Neutrophil (primary cell): ENCODE results near the gene BACH2.
"Not testable (repeated sequence)": the region's sequence is repeated elsewhere in the genome, so short reads cannot be mapped to it uniquely, and the experiment has no call there.

Source experiments
- H3K27ac ChIP-seq: fragments of 200-600 bp; sonication (generic); 2 replicates; pipeline ENCODE4 v1.5.1; 2016; ENCODE audit warnings: mild to moderate bottlenecking, moderate library complexity
- H3K27me3 ChIP-seq: fragments of 200-600 bp; sonication (generic); 2 replicates; pipeline ENCODE4 v1.6.0; 2016; ENCODE audit warnings: mild to moderate bottlenecking
- H3K36me3 ChIP-seq: fragments of 200-600 bp; sonication (generic); 2 replicates; pipeline ENCODE4 v1.5.1; 2017
- H3K4me1 ChIP-seq, 2 experiments: fragments of 200-600 bp in 1 of 2; sonication (generic) in 1 of 2; 1 replicate in 1 of 2; 2 replicates in 1 of 2; pipeline versions ENCODE4 v1.5.1 to v1.6.1; 2013 to 2016; ENCODE audit warnings: low read depth in 1 of 2, low read length in 1 of 2, mild to moderate bottlenecking in 1 of 2, moderate library complexity in 1 of 2; ENCODE audit not compliant: control insufficient read depth in 1 of 2, insufficient read depth in 1 of 2
- H3K4me3 ChIP-seq, 2 experiments: fragments of 200-600 bp in 1 of 2; sonication (generic) in 1 of 2; 1 replicate in 1 of 2; 2 replicates in 1 of 2; pipeline ENCODE4 v1.5.1; 2013 to 2016; ENCODE audit warnings: low read depth in 1 of 2, low read length in 1 of 2, mild to moderate bottlenecking in 1 of 2, moderate library complexity in 1 of 2
- H3K9me3 ChIP-seq: fragments of 200-600 bp; sonication (generic); 2 replicates; pipeline ENCODE4 v1.5.1; 2016
- CTCF ChIP-seq: fragments of 200-600 bp; sonication (generic); IDR thresholded peaks from 2 replicates; pipeline ENCODE4 v1.5.1; 2016; ENCODE audit warnings: antibody characterized with exemption

BACH2 gene

GRCh38 chr6:90296341-90297114 is at the start of gene BACH2:
BACH2 (minus strand) TSS chr6:90296843; CDS start chr6:90008844, 287,999 bp downstream.
- peak; percentile 10 for TF ChIP-seq CTCF

DNA sequence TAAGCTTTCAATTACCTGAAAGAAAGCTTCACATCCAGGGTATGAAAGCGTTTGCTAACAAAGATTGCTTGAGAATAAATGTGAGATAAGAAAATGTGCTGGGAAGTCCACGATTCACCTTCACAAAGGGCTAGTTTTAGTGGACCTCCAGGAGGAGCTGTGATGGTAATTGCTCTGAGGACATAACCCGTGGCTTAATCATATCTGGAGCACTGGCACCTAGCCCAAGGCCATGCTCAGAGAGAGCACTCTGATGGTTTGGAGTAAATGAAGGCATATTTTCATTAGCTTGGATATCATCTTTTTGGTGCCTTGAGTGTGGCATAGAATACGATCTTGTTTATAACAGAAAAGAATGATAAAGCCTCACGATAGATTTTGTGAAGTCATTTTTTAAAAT is 46.9 kb upstream of the BACH2 start:
- Histone ChIP-seq H3K27me3 (peaks cover 30% of the 10 kb centered on the region), H3K27ac (no peak overlapping the region), H3K4me1 (no peaks in the 10 kb centered on the region), H3K9me3 (no peaks in the 10 kb centered on the region), H3K36me3 (no peaks in the 10 kb centered on the region), H3K4me3 (no peak overlapping the region)
- TF ChIP-seq CTCF, result no peak

More at GRCh38 chr6:90296341-90297114, at the start of gene BACH2:
- Histone ChIP-seq H3K27me3 (peaks cover 99% of the 10 kb centered on the region), H3K27ac (no peak within 1 kb of the TSS), H3K9me3 (no peaks in the 10 kb centered on the region), H3K4me1 (peaks cover 17 to 28% of the 10 kb centered on the region in 2 experiments), H3K36me3 (no peaks in the 10 kb centered on the region), H3K4me3 (peak within 1 kb of the TSS; percentile 37 to 58)

- no peak for TF ChIP-seq CTCF
- H3K36me3 ChIP-seq, result no peaks in the 10 kb centered on the region
- no peaks in the 10 kb centered on the region for H3K4me1 ChIP-seq
- no peak overlapping the region for H3K27ac ChIP-seq
- peaks cover 7% of the 10 kb centered on the region for H3K27me3 ChIP-seq
- H3K9me3 ChIP-seq, result no peaks in the 10 kb centered on the region
- H3K4me3 ChIP-seq, result no peak overlapping the region
These were observed 41.8 kb upstream of the BACH2 start for GRCh38 chr6:90338409-90338808.

DNA sequence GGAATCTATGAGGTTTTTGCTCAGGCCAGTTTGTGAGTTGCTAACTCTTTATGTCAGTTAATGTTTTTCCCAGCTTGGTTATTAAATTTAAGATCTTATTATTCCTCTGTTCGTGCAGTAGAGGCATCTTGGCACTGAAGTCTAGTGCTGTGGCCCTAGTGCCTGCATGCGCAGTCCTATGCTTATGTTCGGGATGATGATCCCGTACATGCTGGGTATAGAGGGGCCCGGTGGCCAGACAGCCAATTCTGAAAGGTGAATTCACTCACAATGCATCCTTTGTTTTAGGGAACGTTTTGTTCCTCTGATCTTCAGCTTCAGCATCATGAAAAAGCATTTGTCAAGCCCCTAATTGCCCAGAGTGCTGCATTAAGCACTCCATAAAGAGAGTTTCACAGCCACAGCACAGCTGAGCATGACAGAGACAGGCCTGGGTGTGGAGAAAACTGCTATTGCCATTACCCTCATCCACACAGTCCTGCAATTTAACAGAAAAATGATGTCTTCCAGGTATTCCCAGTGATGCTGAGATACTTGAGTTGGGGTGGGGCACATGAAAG is 39.8 kb upstream of the BACH2 start:
- Histone ChIP-seq H3K36me3 (no peaks in the 10 kb centered on the region), H3K27me3 (peaks cover 7% of the 10 kb centered on the region), H3K27ac (no peak overlapping the region), H3K9me3 (no peaks in the 10 kb centered on the region), H3K4me3 (no peak overlapping the region), H3K4me1 (no peaks in the 10 kb centered on the region)
- TF ChIP-seq CTCF, result no peak

DNA sequence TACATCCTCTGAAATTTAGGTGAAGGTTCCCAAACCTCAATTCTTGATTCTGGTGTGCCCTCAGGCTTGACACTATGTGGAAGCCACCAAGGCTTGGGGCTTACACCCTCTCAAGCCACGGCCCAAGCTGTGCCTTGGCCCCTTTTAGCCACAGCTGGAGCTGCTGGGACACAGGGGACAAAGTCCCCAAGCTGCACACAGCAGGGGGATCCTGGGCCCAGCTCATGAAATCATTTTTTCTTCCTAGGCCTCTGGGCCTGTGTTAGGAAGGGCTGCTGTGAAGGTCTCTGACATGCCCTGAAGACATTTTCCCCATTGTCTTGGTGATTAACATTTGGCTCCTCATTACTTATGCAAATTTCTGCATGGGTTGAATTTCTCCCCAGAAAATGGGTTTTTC is 37.3 kb upstream of the BACH2 start:
- no peaks in the 10 kb centered on the region for H3K27me3 ChIP-seq
- no peaks in the 10 kb centered on the region for H3K4me1 ChIP-seq
- H3K4me3 ChIP-seq, result no peak overlapping the region
- H3K36me3 ChIP-seq, result no peaks in the 10 kb centered on the region
- TF ChIP-seq CTCF, result no peak
- H3K9me3 ChIP-seq, result no peaks in the 10 kb centered on the region
- no peak overlapping the region for H3K27ac ChIP-seq

DNA sequence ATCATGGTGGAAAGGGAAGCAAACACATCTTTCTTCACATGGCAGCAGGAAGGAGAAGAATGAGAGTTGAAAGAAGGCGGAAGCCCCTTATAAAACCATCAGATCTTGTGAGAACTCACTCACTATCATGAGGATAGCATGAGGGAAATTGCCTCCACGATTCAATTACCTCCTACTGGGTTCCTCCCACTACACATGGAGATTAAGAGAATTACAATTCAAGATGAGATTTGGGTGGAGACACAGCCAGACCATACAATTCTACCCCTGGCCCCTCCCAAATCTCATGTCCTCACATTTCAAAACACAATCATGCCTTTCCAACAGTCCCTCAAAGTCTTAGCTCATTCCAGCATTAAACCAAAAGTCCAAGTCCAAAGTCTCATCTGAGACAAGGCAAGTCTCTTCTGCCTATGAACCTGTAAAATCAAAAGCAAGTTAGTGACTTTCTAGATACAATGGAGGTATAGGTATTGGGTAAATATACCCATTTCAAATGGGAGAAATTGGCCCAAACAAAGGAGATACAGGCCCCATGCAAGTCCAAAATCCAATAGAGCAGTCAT is 36.4 kb upstream of the BACH2 start:
- H3K9me3 ChIP-seq, H3K36me3 ChIP-seq: not testable (repeated sequence)

More for the DNA sequence above, 36.4 kb upstream of the BACH2 start:
- H3K4me1 ChIP-seq, H3K27me3 ChIP-seq, H3K4me3 ChIP-seq, H3K27ac ChIP-seq: not testable (repeated sequence)
